ENCODE results near the gene PRICKLE4. TPM values are rescaled to one million over a fixed set of nuclear protein-coding genes. Genes with fewer than 3 reads are reported as not detected.
A peak's percentile ranks its signal among the peaks of the same experiment; 100 is the strongest.

Gene PRICKLE4
- total and polyA plus RNA-seq, 2 of the 13 experiments (the other 11 are each of a cell fraction or from before 2014, with no cell fraction given) = 0.92 to 1.2 TPM

DNA sequence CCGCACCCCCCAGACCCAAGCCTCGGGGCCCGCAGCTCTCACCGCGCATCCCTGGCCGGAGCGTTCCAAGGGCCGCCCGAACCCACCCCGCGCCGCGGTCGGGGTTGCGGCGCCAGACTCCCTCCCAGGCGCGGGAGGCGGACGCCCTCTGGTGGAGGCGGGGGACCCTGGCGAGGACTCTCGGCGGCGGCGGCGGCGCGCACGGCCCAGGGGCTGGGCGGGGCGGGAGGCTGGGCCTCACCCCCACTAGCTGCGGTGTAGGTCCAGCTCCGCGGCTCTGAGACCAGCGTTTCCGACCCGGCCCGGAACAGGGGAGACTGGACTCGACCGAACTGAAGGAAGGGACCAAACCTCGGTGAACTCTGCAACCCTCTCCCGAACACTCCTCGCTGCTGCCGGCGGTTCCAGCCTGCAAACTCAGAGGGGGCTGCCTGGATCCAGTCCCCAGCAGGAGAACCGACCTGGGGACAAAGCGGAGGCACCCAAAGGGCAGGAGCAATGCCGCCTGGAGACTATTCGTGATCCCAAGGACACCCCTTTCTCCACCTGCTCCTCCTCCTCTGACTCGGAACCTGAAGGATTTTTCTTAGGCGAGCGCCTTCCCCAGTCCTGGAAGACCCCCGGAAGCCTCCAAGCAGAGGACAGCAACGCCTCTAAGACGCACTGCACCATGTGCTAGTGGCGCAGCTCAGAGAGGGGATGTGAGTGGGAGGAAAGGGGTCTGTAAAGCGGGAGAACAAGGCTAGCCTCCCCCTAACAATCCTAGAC, 6.1 kb downstream of the PRICKLE4 start (continued):
- TF ChIP-seq DMTF1 (CRISPR knock-in tag; IDR thresholded peaks at IDR 0.05) (0 out of 2 replicates have a peak, but pooled peaks have one; percentile 30), TCF7L2 (IDR thresholded peaks at IDR 0.05; ENCODE audit: low read depth, low read length) (no peak), JUN (CRISPR knock-in tag; IDR thresholded peaks at IDR 0.05) (no peak), ATRX (CRISPR knock-in tag; IDR thresholded peaks at IDR 0.05; ENCODE audit: borderline replicate concordance) (no peak), SIN3A (IDR thresholded peaks at IDR 0.05; ENCODE audit: borderline replicate concordance, low read depth, low read length) (peak; percentile 49; the same call in 1 of the 2 replicates), ZNF569 (CRISPR knock-in tag; IDR thresholded peaks at IDR 0.05; ENCODE audit: borderline replicate concordance) (no peak), GTF2F1 (IDR thresholded peaks at IDR 0.05; ENCODE audit: low read length) (0 out of 2 replicates have a peak, but pooled peaks have one; percentile 1), POLR2A (IDR thresholded peaks at IDR 0.05; ENCODE audit: insufficient read depth in 1 of 2, low read depth in 2 of 2, low read length in 2 of 2) (no peak; a peak in 1 of 4 replicates), ZNF547 (CRISPR knock-in tag; IDR thresholded peaks at IDR 0.05) (peak; percentile 72; the same call in 1 of the 2 replicates), ZNF451 (CRISPR knock-in tag; IDR thresholded peaks at IDR 0.05) (peak; percentile 83; the same call in 1 of the 2 replicates), ZNF362 (CRISPR knock-in tag; IDR thresholded peaks at IDR 0.05; ENCODE audit: borderline replicate concordance) (no peak), NFYC (CRISPR knock-in tag; IDR thresholded peaks at IDR 0.05) (no peak), RARG (CRISPR knock-in tag; IDR thresholded peaks at IDR 0.05; ENCODE audit: low read depth) (no peak), JDP2 (CRISPR knock-in tag; IDR thresholded peaks at IDR 0.05; ENCODE audit: borderline replicate concordance) (no peak), ZNF597 (CRISPR knock-in tag; IDR thresholded peaks at IDR 0.05) (no peak), RBAK (CRISPR knock-in tag; IDR thresholded peaks at IDR 0.05) (no peak), TOPORS (CRISPR knock-in tag; IDR thresholded peaks at IDR 0.05) (peak; percentile 91), CBX5 (CRISPR knock-in tag; IDR thresholded peaks at IDR 0.05; ENCODE audit: borderline replicate concordance) (no peak), SPEN (CRISPR knock-in tag; IDR thresholded peaks at IDR 0.05; ENCODE audit: low read depth) (peak; percentile 89; the same call in 1 of the 2 replicates)
- TF ChIP-seq, protein P1, sequence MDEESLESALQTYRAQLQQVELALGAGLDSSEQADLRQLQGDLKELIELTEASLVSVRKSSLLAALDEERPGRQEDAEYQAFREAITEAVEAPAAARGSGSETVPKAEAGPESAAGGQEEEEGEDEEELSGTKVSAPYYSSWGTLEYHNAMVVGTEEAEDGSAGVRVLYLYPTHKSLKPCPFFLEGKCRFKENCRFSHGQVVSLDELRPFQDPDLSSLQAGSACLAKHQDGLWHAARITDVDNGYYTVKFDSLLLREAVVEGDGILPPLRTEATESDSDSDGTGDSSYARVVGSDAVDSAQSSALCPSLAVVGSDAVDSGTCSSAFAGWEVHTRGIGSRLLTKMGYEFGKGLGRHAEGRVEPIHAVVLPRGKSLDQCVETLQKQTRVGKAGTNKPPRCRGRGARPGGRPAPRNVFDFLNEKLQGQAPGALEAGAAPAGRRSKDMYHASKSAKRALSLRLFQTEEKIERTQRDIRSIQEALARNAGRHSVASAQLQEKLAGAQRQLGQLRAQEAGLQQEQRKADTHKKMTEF (CRISPR knock-in tag; IDR thresholded peaks at IDR 0.05) = no peak
- TF ChIP-seq, protein P2, sequence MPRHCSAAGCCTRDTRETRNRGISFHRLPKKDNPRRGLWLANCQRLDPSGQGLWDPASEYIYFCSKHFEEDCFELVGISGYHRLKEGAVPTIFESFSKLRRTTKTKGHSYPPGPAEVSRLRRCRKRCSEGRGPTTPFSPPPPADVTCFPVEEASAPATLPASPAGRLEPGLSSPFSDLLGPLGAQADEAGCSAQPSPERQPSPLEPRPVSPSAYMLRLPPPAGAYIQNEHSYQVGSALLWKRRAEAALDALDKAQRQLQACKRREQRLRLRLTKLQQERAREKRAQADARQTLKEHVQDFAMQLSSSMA (CRISPR knock-in tag; IDR thresholded peaks at IDR 0.05) = peak; percentile 1; the same call in 1 of the 2 replicates

Data from HepG2 (cell line).